Suprapubic skin (tissue), 4 donors: Measurements from ENCODE around the gene VPS26A. TPM values are rescaled to one million over a fixed set of nuclear protein-coding genes. Genes with fewer than 3 reads are reported as not detected.

Source experiments
- DNase-seq, 2 donors: peaks; one replicate each; pipeline ENCODE4 v3.0.0-alpha.2; 2019; ENCODE audit warnings: low spot score in 2 of 2
- H3K27ac ChIP-seq: fragments of 200-600 bp; sonication (generic); one replicate; pipeline ENCODE4 v1.5.1; 2019
- H3K27me3 ChIP-seq: fragments of 200-600 bp; sonication (generic); one replicate; pipeline ENCODE4 v1.5.1; 2019
- H3K36me3 ChIP-seq: fragments of 200-600 bp; sonication (generic); one replicate; pipeline ENCODE4 v1.5.1; 2019
- H3K4me1 ChIP-seq: fragments of 200-600 bp; sonication (generic); one replicate; pipeline ENCODE4 v1.5.1; 2019
- H3K4me3 ChIP-seq: fragments of 200-600 bp; sonication (generic); one replicate; pipeline ENCODE4 v1.5.1; 2019; ENCODE audit warnings: mild to moderate bottlenecking
- H3K9me3 ChIP-seq: fragments of 200-600 bp; sonication (generic); one replicate; pipeline ENCODE4 v1.5.1; 2019
- CTCF ChIP-seq, 2 donors: fragments of 200-600 bp in 1 of 2; fragments of 450-650 bp in 1 of 2; sonication (generic) in 1 of 2; IDR thresholded peaks; one replicate each; pipeline ENCODE4 v1.5.1; 2016 to 2019; ENCODE audit warnings: antibody characterized with exemption in 2 of 2, mild to moderate bottlenecking in 1 of 2, moderate library complexity in 1 of 2
- EP300 ChIP-seq: sonication (generic); formaldehyde crosslinking; IDR thresholded peaks from one replicate; pipeline ENCODE4 v1.6.1; 2017; ENCODE audit warnings: antibody characterized with exemption
- POLR2A ChIP-seq, 2 donors: fragments of 450-650 bp; IDR thresholded peaks; one replicate each; pipeline ENCODE4 v1.6.1; 2017; ENCODE audit warnings: antibody characterized with exemption in 2 of 2, mild to moderate bottlenecking in 2 of 2, moderate library complexity in 2 of 2
- POLR2AphosphoS5 ChIP-seq, 3 donors: sonication (generic); formaldehyde crosslinking; IDR thresholded peaks; one replicate each; pipeline ENCODE4 v1.6.1; 2017; ENCODE audit warnings: antibody characterized with exemption in 3 of 3
- WGBS: methylation state at CpG from one replicate; pipeline ENCODE4 v1.1.5; 2018; 5-methylcytosine and 5-hydroxymethylcytosine counted together
- total RNA-seq, 4 donors: library from RNA; depleted of rRNA; stranded (reverse); fragments of >200 nt; gene quantifications; one replicate each; pipeline ENCODE4 v1.1.0, GENCODE V29; 2016

VPS26A gene
- total RNA-seq, 4 donors from 2014 or later, result 29.9 to 33.4 (median 32.1) TPM

DNA sequence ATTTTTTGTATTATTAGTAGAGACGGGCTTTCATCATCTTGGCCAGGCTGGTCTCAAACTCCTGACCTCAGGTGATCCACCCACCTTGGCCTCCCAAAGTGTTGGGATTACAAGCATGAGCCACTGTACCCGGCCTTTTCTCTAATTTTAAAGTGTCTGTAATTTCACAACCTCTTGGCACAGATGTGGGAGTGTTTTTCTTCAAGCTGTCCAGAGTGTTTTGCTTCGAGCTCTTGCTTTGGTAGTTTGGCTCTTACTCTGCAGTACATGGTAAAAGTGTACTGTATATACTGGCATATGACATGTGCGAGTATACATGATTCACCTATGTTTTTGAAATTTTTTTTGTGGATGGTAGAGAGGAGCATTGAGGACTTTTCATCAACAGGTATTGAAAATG lies 26.2 kb upstream of the VPS26A start:
- TF ChIP-seq CTCF (IDR thresholded peaks at IDR 0.05), result no peak
- TF ChIP-seq EP300, result no peak
- TF ChIP-seq POLR2AphosphoS5 (IDR thresholded peaks at IDR 0.05), result no peak
- no peak for TF ChIP-seq POLR2A (IDR thresholded peaks at IDR 0.05)
- 78% methylated on average over 4 of the region's 4 CpGs for WGBS
- H3K9me3 ChIP-seq, result no peaks in the 10 kb centered on the region

GRCh38 chr10:69100136-69100872 lies 23.7 kb upstream of the VPS26A start:
- DNase-seq, result peak in 1 of 2 donors; percentile 45
- 63% methylated on average over 7 of the region's 7 CpGs for WGBS
- H3K4me1 ChIP-seq, result no peaks in the 10 kb centered on the region
- TF ChIP-seq EP300 (no peak), POLR2AphosphoS5 (IDR thresholded peaks at IDR 0.05) (no peak), CTCF (IDR thresholded peaks at IDR 0.05) (no peak), POLR2A (IDR thresholded peaks at IDR 0.05) (no peak)
- no peaks in the 10 kb centered on the region for H3K27me3 ChIP-seq
- H3K9me3 ChIP-seq, result no peaks in the 10 kb centered on the region
- no peak overlapping the region for H3K27ac ChIP-seq
- H3K36me3 ChIP-seq, result peaks cover 3% of the 10 kb centered on the region
- no peak overlapping the region for H3K4me3 ChIP-seq

More for the DNA sequence above, 26.2 kb upstream of the VPS26A start:
- peaks cover 3% of the 10 kb centered on the region for H3K36me3 ChIP-seq
- H3K27me3 ChIP-seq, result no peaks in the 10 kb centered on the region
- DNase-seq, result peak in 1 of 2 donors; percentile 29
- H3K4me3 ChIP-seq, result no peak overlapping the region
- H3K27ac ChIP-seq, result no peak overlapping the region
- H3K4me1 ChIP-seq, result peaks cover 6% of the 10 kb centered on the region

DNA sequence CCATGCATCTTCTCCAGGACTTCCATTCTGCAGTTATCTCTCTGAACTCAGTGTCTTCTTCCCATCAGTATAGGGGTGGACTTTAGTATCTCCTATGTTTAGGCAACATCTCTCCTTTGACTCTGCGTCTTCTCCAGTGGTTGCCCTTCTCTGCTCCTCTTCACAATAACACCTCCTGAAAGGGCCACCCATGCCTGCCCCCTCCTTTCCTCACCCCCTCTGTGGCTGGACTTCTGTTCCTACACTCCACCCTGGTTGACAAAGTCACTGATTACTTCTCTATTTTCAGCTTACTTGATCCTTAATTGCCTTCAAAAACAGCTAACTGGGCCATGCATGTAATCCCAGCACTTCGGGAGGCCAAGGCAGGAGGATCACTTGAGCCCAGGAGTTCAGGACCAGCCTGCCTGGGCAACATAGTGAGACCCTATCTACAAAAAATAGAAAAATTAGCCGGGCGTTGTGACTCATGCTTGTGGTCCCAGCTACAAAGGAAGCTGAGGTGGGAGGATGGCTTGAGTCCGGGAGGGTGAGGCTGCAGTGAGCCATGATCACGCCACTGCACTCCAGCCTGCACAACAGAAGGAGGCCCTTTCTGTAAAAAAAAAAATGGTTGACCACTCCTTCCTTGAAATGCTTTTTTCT lies 22.4 kb upstream of the VPS26A start:
- Histone ChIP-seq H3K4me3 (no peak overlapping the region), H3K27me3 (no peaks in the 10 kb centered on the region), H3K4me1 (no peaks in the 10 kb centered on the region), H3K9me3 (no peaks in the 10 kb centered on the region), H3K36me3 (peaks cover 3% of the 10 kb centered on the region), H3K27ac (no peak overlapping the region)
- TF ChIP-seq POLR2A (IDR thresholded peaks at IDR 0.05) (no peak), POLR2AphosphoS5 (IDR thresholded peaks at IDR 0.05) (no peak), CTCF (IDR thresholded peaks at IDR 0.05) (no peak), EP300 (no peak)
- 84% methylated on average over 6 of the region's 6 CpGs for WGBS
- peak in 1 of 2 donors; percentile 24 for DNase-seq

GRCh38 chr10:69102440-69102839 lies 21.5 kb upstream of the VPS26A start:
- TF ChIP-seq EP300 (no peak), POLR2AphosphoS5 (IDR thresholded peaks at IDR 0.05) (no peak), CTCF (IDR thresholded peaks at IDR 0.05) (no peak), POLR2A (IDR thresholded peaks at IDR 0.05) (no peak)
- no peaks in the 10 kb centered on the region for H3K27me3 ChIP-seq
- peak in 1 of 2 donors; percentile 29 for DNase-seq
- H3K4me3 ChIP-seq, result no peak overlapping the region
- peaks cover 3% of the 10 kb centered on the region for H3K36me3 ChIP-seq
- WGBS, result 92% methylated on average over 3 of the region's 3 CpGs
- H3K27ac ChIP-seq, result no peak overlapping the region
- no peaks in the 10 kb centered on the region for H3K4me1 ChIP-seq
- no peaks in the 10 kb centered on the region for H3K9me3 ChIP-seq

- no peaks in the 10 kb centered on the region for H3K27me3 ChIP-seq
- no peak overlapping the region for H3K27ac ChIP-seq
- 81% methylated on average over 7 of the region's 7 CpGs for WGBS
- TF ChIP-seq POLR2AphosphoS5 (IDR thresholded peaks at IDR 0.05) (no peak), CTCF (IDR thresholded peaks at IDR 0.05) (no peak), EP300 (no peak), POLR2A (IDR thresholded peaks at IDR 0.05) (no peak)
- H3K4me1 ChIP-seq, result no peaks in the 10 kb centered on the region
- no peaks in the 10 kb centered on the region for H3K36me3 ChIP-seq
- no peak overlapping the region for H3K4me3 ChIP-seq
- peak in 1 of 2 donors; percentile 67 for DNase-seq
- H3K9me3 ChIP-seq, result no peaks in the 10 kb centered on the region
Observed at GRCh38 chr10:69103784-69104183, 20.2 kb upstream of the VPS26A start.
